Natural killer cell treated with Interleukin-12 subunit alpha and Interleukin-12 subunit beta and Interleukin-15 and Interleukin-18, amount 100 ng/mL, for 72 hours (primary cell): ENCODE measurements around the gene LDOC1. TPM values are rescaled to one million over a fixed set of nuclear protein-coding genes. Genes with fewer than 3 reads are reported as not detected.

Experiments
- ATAC-seq, 2 donors: fragments of 150-1000 bp; cut with Tn5 transposase in 1 of 2; sonication (Bioruptor Pico), chemical (Tn5 transposase) in 1 of 2; 2 replicates each; pipeline ENCODE4 v1.10.0; 2021
- DNase-seq: peaks from one replicate; pipeline ENCODE4 v3.0.0; 2022; ENCODE audit warnings: low spot score
- H3K27ac Mint-ChIP-seq, 2 donors: 1 replicate in 1 of 2; 2 replicates in 1 of 2; pipeline ENCODE4 v1.8.0; 2022; ENCODE audit warnings: mixed read lengths in 2 of 2, mild to moderate bottlenecking in 1 of 2, moderate library complexity in 1 of 2
- H3K27me3 Mint-ChIP-seq, 2 donors: 1 replicate in 1 of 2; 2 replicates in 1 of 2; pipeline ENCODE4 v1.8.0; 2022; ENCODE audit warnings: mixed read lengths in 2 of 2
- H3K36me3 Mint-ChIP-seq: one replicate; pipeline ENCODE4 v1.8.0; 2022; ENCODE audit warnings: mixed read lengths
- H3K4me1 Mint-ChIP-seq, 2 donors: 1 replicate in 1 of 2; 2 replicates in 1 of 2; pipeline ENCODE4 v1.8.0; 2022; ENCODE audit warnings: low read depth in 2 of 2, mixed read lengths in 2 of 2, mild to moderate bottlenecking in 1 of 2
- H3K4me3 Mint-ChIP-seq: one replicate; pipeline ENCODE4 v1.8.0; 2022; ENCODE audit warnings: mixed read lengths
- H3K9me3 Mint-ChIP-seq: 2 replicates; pipeline ENCODE4 v1.8.0; 2022; ENCODE audit warnings: mixed read lengths
- total RNA-seq, 2 donors: library from RNA; stranded (reverse); gene quantifications; one replicate each; pipeline ENCODE4 v1.2.3, GENCODE V29; 2022

Gene LDOC1
- total RNA-seq, 2 donors from 2014 or later: 2.8 to 3.4 TPM

GRCh38 chrX:141133272-141133671, 43.7 kb downstream of the LDOC1 start:
- no peaks in the 10 kb centered on the region for H3K27me3 Mint-ChIP-seq
- H3K4me1 Mint-ChIP-seq: no peaks in the 10 kb centered on the region
- DNase-seq (no peak), ATAC-seq (no peak)
- H3K27ac Mint-ChIP-seq: no peak overlapping the region
- no peak overlapping the region for H3K4me3 Mint-ChIP-seq
- no peaks in the 10 kb centered on the region for H3K9me3 Mint-ChIP-seq
- no peaks in the 10 kb centered on the region for H3K36me3 Mint-ChIP-seq

- Mint-ChIP-seq H3K4me3 (no peak overlapping the region), H3K9me3 (no peaks in the 10 kb centered on the region), H3K27ac (no peak overlapping the region), H3K4me1 (no peaks in the 10 kb centered on the region), H3K27me3 (peaks cover 0 to 3% of the 10 kb centered on the region in 2 donors), H3K36me3 (no peaks in the 10 kb centered on the region)
- no peak for ATAC-seq
- DNase-seq: no peak
Observed at GRCh38 chrX:141127146-141127545, 49.8 kb downstream of the LDOC1 start.

Other genes with a start within 250 kb of the LDOC1 start
- not detected for gene SPANXB1, start 174.5 kb downstream of the LDOC1 start, total RNA-seq
- not detected for gene SPANXC, start 65.4 kb upstream of the LDOC1 start, total RNA-seq